Left ventricle myocardium inferior (tissue), 1 donor: ENCODE measurements around the gene ABCA4. TPM values are rescaled to one million over a fixed set of nuclear protein-coding genes. Genes with fewer than 3 reads are reported as not detected.
A peak's percentile ranks its signal among the peaks of the same experiment; 100 is the strongest.

Experiments used
- DNase-seq: peaks from one replicate; pipeline ENCODE4 v3.0.0-alpha.2; 2020
- H3K27ac ChIP-seq: fragments of 200-600 bp; replicated peaks from 2 replicates; pipeline ENCODE4 v1.8.0; 2021
- H3K27me3 ChIP-seq: fragments of 200-600 bp; 2 replicates; pipeline ENCODE4 v1.8.0; 2021; ENCODE audit warnings: low read depth
- H3K36me3 ChIP-seq: fragments of 200-600 bp; 2 replicates; pipeline ENCODE4 v1.8.0; 2021
- H3K4me1 ChIP-seq: fragments of 200-600 bp; 2 replicates; pipeline ENCODE4 v1.8.0; 2021
- H3K4me3 ChIP-seq: fragments of 200-600 bp; 2 replicates; pipeline ENCODE4 v1.8.0; 2021; ENCODE audit warnings: mild to moderate bottlenecking, moderate library complexity
- H3K9me3 ChIP-seq: fragments of 200-600 bp; replicated peaks from 2 replicates; pipeline ENCODE4 v1.8.0; 2021
- CTCF ChIP-seq: fragments of 200-600 bp; IDR thresholded peaks from 2 replicates; pipeline ENCODE4 v1.8.0; 2021; ENCODE audit warnings: antibody characterized with exemption, mild to moderate bottlenecking, borderline replicate concordance
- intact Hi-C: fragments of 100-400 bp; cut with micrococcal nuclease; formaldehyde crosslinking; loops from one replicate; pipeline ENCODE4 v1.11.0; 2022
- total RNA-seq: library from RNA; stranded (reverse); fragmentation: NEBNext Ultra II Directional; extraction: Animal tissue kit (Norgen Biotek cat#: 25700); gene quantifications from one replicate; pipeline ENCODE4 v1.2.1, GENCODE V29; 2021
- donor health status: DM: no; HTN: yes; CAD: no; lungs with severe emphysema.

The ABCA4 gene
- total RNA-seq, 1 donor from 2014 or later = 0.11 TPM

GRCh38 chr1:94070865-94071264, 50.1 kb downstream of the ABCA4 start:
- H3K27ac ChIP-seq = peak overlapping the region; percentile 77
- H3K4me3 ChIP-seq = no peak overlapping the region
- peaks cover 64% of the 10 kb centered on the region for H3K4me1 ChIP-seq
- no peak for DNase-seq
- H3K9me3 ChIP-seq = no peaks in the 10 kb centered on the region
- intact Hi-C loops = loop anchor here (10.0 kb wide), 1 partner anchor 84 kb away; no protein-coding TSS in a partner anchor
- no peaks in the 10 kb centered on the region for H3K27me3 ChIP-seq
- no peak for TF ChIP-seq CTCF
- H3K36me3 ChIP-seq = no peaks in the 10 kb centered on the region

GRCh38 chr1:94069919-94070285, 51.0 kb downstream of the ABCA4 start:
- Histone ChIP-seq H3K4me3 (no peak overlapping the region), H3K36me3 (no peaks in the 10 kb centered on the region), H3K4me1 (peaks cover 66% of the 10 kb centered on the region), H3K27me3 (no peaks in the 10 kb centered on the region), H3K27ac (peak overlapping the region; percentile 77), H3K9me3 (no peaks in the 10 kb centered on the region)
- DNase-seq = no peak
- no peak for TF ChIP-seq CTCF
- intact Hi-C loops = loop anchor here (10.0 kb wide), 2 partner anchors 85 to 145 kb away; no protein-coding TSS in a partner anchor

GRCh38 chr1:94068999-94069918, 51.7 kb downstream of the ABCA4 start:
- Histone ChIP-seq H3K4me3 (no peak overlapping the region), H3K27me3 (no peaks in the 10 kb centered on the region), H3K27ac (peak overlapping the region; percentile 77), H3K9me3 (no peaks in the 10 kb centered on the region), H3K4me1 (peaks cover 72% of the 10 kb centered on the region), H3K36me3 (no peaks in the 10 kb centered on the region)
- no peak for TF ChIP-seq CTCF
- peak; percentile 41 for DNase-seq
- intact Hi-C loops = loop anchor here (10.0 kb wide), 1 partner anchor 146 kb away; no protein-coding TSS in a partner anchor

GRCh38 chr1:94068096-94068998, 52.6 kb downstream of the ABCA4 start:
- H3K9me3 ChIP-seq = no peaks in the 10 kb centered on the region
- no peaks in the 10 kb centered on the region for H3K27me3 ChIP-seq
- peaks cover 79% of the 10 kb centered on the region for H3K4me1 ChIP-seq
- TF ChIP-seq CTCF = no peak
- peak overlapping the region; percentile 77 for H3K27ac ChIP-seq
- no peaks in the 10 kb centered on the region for H3K36me3 ChIP-seq
- no peak for DNase-seq
- H3K4me3 ChIP-seq = no peak overlapping the region
- intact Hi-C loops = loop anchor here (10.0 kb wide), 1 partner anchor 146 kb away; no protein-coding TSS in a partner anchor

GRCh38 chr1:94067196-94067595, 53.8 kb downstream of the ABCA4 start:
- Histone ChIP-seq H3K4me1 (peaks cover 76% of the 10 kb centered on the region), H3K9me3 (no peaks in the 10 kb centered on the region), H3K27ac (peak overlapping the region; percentile 77), H3K36me3 (no peaks in the 10 kb centered on the region), H3K27me3 (no peaks in the 10 kb centered on the region), H3K4me3 (no peak overlapping the region)
- no peak for TF ChIP-seq CTCF
- no peak for DNase-seq
- intact Hi-C loops = loop anchor here (10.0 kb wide), 1 partner anchor 148 kb away; no protein-coding TSS in a partner anchor
